ENCODE data around the gene ZMYND15.

DNA sequence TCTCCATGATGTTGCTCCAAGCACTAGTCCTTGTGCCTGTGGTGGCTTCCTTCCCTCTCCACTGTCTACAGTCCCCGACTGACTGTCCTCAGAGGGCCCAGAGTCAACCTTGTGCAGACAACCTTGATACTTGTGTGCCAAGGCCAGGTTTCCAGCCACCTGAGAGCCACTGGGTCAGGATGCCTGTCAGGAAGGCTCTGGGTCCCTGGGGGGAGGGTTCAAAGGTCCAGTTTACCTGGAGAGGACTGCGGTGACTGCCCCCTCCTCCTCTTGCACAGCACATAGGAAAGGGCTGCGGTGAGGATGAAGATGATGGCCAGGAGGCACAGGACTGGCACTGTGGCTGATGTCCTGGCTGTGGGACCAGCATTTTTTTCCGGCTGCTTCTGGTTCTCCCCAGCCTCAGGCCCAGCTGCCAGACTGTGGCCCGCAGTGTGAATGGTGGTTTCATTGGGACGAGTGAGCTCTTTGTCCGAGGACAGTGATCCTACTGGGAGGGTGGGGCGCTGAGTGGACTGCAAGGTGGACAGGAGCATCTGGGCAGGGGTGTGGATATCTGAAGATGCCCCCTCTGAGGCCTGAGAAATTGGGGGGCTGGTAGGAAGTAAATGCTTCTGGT, 4.7 kb upstream of the ZMYND15 start:
- TF ChIP-seq, protein P1, sequence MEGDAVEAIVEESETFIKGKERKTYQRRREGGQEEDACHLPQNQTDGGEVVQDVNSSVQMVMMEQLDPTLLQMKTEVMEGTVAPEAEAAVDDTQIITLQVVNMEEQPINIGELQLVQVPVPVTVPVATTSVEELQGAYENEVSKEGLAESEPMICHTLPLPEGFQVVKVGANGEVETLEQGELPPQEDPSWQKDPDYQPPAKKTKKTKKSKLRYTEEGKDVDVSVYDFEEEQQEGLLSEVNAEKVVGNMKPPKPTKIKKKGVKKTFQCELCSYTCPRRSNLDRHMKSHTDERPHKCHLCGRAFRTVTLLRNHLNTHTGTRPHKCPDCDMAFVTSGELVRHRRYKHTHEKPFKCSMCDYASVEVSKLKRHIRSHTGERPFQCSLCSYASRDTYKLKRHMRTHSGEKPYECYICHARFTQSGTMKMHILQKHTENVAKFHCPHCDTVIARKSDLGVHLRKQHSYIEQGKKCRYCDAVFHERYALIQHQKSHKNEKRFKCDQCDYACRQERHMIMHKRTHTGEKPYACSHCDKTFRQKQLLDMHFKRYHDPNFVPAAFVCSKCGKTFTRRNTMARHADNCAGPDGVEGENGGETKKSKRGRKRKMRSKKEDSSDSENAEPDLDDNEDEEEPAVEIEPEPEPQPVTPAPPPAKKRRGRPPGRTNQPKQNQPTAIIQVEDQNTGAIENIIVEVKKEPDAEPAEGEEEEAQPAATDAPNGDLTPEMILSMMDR (IDR thresholded peaks at IDR 0.05), result no peak
- no peak for TF ChIP-seq SMC3 (IDR thresholded peaks at IDR 0.05)
- TF ChIP-seq PHF8 (IDR thresholded peaks at IDR 0.05; ENCODE audit: borderline replicate concordance, low read depth), result no peak
- no peak for TF ChIP-seq EP300 (IDR thresholded peaks at IDR 0.05)
- TF ChIP-seq JUNB (IDR thresholded peaks at IDR 0.05), result no peak
- TF ChIP-seq POLR2A (IDR thresholded peaks at IDR 0.05; ENCODE audit: low read length), result no peak
- 0 out of 5 replicates have a peak, but pooled peaks of 1 of the 2 experiments have one; percentile 16 for TF ChIP-seq JUN (IDR thresholded peaks at IDR 0.05)
- no peak for TF ChIP-seq KDM1A (IDR thresholded peaks at IDR 0.05; ENCODE audit: low read depth)
- no peak for TF ChIP-seq CBX8 (IDR thresholded peaks at IDR 0.05)
- TF ChIP-seq CHD2 (IDR thresholded peaks at IDR 0.05; ENCODE audit: low read length, partially characterized antibody), result no peak
- no peak for TF ChIP-seq MYC (IDR thresholded peaks at IDR 0.05; ENCODE audit: borderline replicate concordance, low read length)
- TF ChIP-seq KDM5A (IDR thresholded peaks at IDR 0.05), result no peak
- no peak for TF ChIP-seq EHMT2 (IDR thresholded peaks at IDR 0.05; ENCODE audit: low read depth)

Measured in A549 (cell line).